Measurements from ENCODE around the gene ZNF479.
"Not testable (repeated sequence)": the region's sequence is repeated elsewhere in the genome, so short reads cannot be mapped to it uniquely, and the experiment has no call there.

Gene ZNF479

DNA sequence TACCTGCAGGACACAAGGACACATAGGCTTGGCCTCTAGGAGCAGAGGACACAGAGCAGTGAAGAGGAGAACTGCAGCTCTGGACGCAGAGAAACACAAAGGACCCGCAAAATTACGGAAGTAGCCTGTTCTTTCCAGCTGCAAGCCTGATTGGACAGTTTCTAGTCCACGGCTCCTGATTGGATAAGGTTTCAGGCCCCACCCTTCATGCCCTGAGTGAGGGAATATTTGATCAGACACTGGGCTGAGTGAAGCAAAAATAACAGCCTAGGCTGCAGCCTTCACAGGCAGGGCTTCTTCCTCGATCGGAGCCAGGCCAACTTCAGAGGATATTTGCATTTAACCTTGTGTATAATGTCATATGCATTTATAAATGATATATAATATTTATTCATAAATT is at the start of gene ZNF479:
Gene ZNF479 (minus strand): TSS at position 101 of the 400 bp plus-strand sequence. CDS start 112 bp downstream, outside the sequence.
- DNase-seq = not testable (repeated sequence)

DNA sequence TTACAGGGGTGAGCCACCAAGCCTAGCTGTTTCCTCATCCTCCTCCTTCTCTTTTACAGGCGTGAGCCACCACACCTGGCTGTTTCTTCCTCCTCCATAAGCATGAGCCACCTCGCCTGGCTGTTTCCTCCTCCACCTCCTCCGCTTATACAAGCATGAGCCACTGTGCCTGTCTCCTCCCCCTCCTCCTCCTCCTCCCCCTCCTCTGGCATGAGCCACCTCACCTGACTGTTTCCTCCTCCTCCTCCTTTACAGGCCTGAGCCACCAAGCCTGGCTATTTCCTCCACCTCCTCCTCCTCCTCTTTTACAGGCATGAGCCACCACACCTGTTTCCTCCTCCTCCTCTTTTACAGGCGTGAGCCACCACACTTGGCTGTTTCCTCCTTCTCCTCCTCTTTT is 49.8 kb upstream of the ZNF479 start:
- DNase-seq = no peak

DNA sequence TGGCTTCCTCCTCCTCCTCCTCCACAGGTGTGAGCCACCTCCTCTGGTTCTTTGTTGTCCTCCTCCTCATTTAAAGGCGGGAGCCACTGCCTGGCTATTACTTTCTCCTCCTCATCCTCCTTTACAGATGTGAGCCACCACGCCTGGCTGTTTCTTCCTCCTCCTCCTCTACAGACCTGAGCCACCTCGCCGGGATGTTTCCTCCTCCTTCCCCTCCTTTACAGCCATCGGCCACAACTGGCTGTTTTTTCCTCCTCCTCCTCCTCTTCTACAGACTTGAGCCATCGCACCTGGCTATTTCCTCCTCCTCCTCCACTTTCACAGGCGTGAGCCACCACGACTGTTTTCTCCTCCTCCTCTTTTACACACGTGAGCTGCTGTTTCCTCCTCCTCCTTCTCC is 49.0 kb upstream of the ZNF479 start:
- no peak for DNase-seq

- no peak for DNase-seq
Measured at GRCh38 chr7:57179776-57180415, 47.7 kb upstream of the ZNF479 start.

GRCh38 chr7:57178768-57179139 is 46.5 kb upstream of the ZNF479 start:
- DNase-seq = no peak

GRCh38 chr7:57177856-57178767 is 45.9 kb upstream of the ZNF479 start:
- no peak for DNase-seq

DNA sequence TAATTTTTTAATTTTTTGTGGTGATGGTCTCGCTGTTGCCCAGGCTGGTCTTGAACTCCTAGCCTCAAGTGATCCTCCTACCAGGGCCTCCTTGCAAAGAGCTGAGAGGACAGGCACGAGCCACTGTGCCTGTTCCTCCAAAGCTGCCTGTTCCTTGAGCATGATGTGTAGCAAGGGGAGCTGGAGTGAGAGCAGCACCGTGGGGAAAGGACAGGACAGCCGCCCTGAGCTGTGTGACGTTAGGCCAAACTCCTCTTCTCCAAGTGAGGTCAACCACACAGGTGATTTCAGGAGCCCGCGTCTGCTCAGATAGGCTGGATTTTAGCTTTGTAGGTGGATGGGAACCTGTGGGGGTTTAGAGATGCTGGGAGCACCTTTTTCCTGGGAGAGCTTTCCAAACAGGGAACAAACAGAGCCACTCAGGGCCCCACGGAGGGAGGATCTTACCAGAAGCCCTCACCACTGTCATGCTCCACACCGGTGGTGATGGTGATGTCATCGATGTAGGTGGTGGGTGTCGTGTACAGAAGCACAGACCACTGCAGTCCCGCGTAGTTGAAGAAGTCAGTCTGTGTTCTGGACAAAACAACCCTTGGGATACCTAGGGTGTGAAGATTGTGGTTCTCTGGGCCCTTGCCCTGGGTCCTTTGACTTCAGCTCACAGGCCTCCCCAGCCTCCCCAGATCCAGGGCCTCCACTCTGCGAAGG is 44.8 kb upstream of the ZNF479 start:
- no peak for DNase-seq

DNA sequence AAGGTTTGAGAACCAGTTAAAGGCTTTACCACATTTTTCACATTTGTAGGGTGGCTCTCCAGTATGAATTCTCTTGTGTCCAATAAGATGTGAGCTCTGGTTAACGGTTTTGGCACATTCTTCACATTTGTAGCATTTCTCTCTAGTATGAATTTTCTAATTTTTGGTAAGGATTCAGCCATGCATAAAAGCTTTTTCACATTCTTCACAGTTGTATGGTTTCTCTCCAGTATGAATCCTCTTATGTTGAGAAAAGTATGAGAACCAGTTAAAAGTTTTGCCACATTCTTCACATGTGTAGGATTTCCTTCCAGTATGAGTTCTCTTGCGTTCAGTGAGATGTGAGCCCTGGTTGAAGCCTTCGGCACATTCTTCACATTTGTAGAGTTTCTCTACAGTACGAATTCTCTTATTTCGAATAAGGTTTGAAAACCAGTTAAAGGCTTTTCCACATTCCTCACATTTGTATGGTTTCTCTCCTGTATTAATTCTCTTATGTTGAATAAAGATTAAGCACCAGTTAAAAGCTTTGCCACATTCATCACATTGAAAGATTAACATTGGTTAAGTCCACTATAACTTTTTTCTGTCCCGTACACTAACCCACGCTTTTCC is 33.2 kb upstream of the ZNF479 start:
- DNase-seq = no peak

- DNase-seq = not testable (repeated sequence)
Measured at GRCh38 chr7:57120123-57120784, 12.0 kb downstream of the ZNF479 start.
